ENCODE measurements around the gene PPP4R2.

DNA sequence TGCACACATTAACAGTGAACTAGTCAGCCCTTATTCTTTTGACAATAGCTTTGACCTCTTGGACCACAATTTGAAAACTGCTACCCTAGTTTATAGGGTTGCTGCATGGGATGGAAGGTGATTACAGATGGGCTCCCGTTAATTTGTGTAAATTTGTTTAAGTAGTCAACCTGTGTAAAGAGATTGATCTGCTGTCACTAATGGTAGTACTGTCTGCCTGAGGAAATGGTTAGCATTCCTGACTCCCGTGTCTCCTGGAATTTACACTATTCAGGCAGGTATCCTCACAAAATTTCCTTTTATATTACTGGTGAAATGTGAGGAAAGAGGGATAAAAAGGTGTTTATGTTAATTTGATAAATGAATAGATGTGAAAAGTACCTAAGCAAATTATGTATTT is 49.6 kb downstream of the PPP4R2 start:
- TF ChIP-seq SP1 (IDR thresholded peaks at IDR 0.05) (no peak), ELF4 (IDR thresholded peaks at IDR 0.05) (no peak), CTBP1 (IDR thresholded peaks at IDR 0.05; ENCODE audit: borderline replicate concordance) (no peak), PKNOX1 (IDR thresholded peaks at IDR 0.05) (no peak), SUZ12 (IDR thresholded peaks at IDR 0.05) (no peak), FOXK2 (IDR thresholded peaks at IDR 0.05) (no peak), LEF1 (IDR thresholded peaks at IDR 0.05; ENCODE audit: borderline replicate concordance) (no peak), BHLHE40 (IDR thresholded peaks at IDR 0.05; ENCODE audit: borderline replicate concordance) (no peak)
